ENCODE data around the gene WNT9B. TPM values are rescaled to one million over a fixed set of nuclear protein-coding genes. Genes with fewer than 3 reads are reported as not detected.

Gene WNT9B
- total and polyA plus RNA-seq, 12 donors, result 0.18 to 2.4 (median 0.35) TPM

DNA sequence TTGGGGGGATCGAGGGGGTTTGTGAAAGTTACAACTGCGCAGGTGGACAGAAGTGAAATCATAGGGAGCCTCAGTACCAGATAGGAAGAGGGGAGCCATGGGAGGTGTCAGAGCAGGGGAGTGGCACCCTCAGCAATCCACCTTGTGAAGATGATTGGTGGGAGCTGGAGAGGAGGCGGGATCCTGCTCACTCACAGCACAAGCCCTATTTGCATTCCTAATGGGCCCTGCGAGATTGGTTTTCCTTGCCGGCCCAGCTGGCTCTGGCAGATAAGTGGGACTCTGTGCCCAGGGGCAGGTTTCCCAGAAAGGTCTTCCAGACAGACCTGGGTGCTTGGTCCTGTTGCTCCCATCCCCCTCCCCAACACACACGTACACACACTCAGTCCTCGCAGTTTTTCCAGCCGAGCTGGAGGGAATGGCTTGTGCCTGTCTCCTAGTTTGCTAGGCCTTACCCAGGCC, 42.2 kb upstream of the WNT9B start:
- Histone ChIP-seq H3K36me3 (no peaks in the 10 kb centered on the region), H3K27me3 (peaks cover 0 to 52% (median 30%) of the 10 kb centered on the region in 7 donors), H3K27ac (no peak overlapping the region), H3K4me1 (no peaks in the 10 kb centered on the region), H3K9me3 (no peaks in the 10 kb centered on the region), H3K4me3 (no peak overlapping the region)
- ATAC-seq (no peak), DNase-seq (no peak)
- 77 to 84% methylated on average over 8 of the region's 8 CpGs for WGBS, 2 donors
- TF ChIP-seq, protein P1, sequence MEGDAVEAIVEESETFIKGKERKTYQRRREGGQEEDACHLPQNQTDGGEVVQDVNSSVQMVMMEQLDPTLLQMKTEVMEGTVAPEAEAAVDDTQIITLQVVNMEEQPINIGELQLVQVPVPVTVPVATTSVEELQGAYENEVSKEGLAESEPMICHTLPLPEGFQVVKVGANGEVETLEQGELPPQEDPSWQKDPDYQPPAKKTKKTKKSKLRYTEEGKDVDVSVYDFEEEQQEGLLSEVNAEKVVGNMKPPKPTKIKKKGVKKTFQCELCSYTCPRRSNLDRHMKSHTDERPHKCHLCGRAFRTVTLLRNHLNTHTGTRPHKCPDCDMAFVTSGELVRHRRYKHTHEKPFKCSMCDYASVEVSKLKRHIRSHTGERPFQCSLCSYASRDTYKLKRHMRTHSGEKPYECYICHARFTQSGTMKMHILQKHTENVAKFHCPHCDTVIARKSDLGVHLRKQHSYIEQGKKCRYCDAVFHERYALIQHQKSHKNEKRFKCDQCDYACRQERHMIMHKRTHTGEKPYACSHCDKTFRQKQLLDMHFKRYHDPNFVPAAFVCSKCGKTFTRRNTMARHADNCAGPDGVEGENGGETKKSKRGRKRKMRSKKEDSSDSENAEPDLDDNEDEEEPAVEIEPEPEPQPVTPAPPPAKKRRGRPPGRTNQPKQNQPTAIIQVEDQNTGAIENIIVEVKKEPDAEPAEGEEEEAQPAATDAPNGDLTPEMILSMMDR (IDR thresholded peaks at IDR 0.05), result no peak
- intact Hi-C loops (cut with DNase I), result loop anchor here in 1 of 10 donors (10.0 kb wide), 1 partner anchor 64 kb away; no protein-coding TSS in a partner anchor

- no peak overlapping the region for H3K4me3 ChIP-seq
- H3K27me3 ChIP-seq, result peaks cover 0 to 64% (median 46%) of the 10 kb centered on the region in 7 donors
- no peak overlapping the region for H3K27ac ChIP-seq
- intact Hi-C loops (cut with DNase I), result loop anchor here in 2 of 10 donors (5.0 to 10.0 kb wide), 3 partner anchors 34 to 86 kb away; no protein-coding TSS in a partner anchor
- 82 to 85% methylated on average over 10 of the region's 10 CpGs for WGBS, 2 donors
- TF ChIP-seq, protein P1 (IDR thresholded peaks at IDR 0.05), result no peak
- no peaks in the 10 kb centered on the region for H3K9me3 ChIP-seq
- no peak for ATAC-seq
- no peaks in the 10 kb centered on the region for H3K36me3 ChIP-seq
- H3K4me1 ChIP-seq, result no peaks in the 10 kb centered on the region
- DNase-seq, result no peak
Observed at GRCh38 chr17:46810837-46811236, 40.5 kb upstream of the WNT9B start.

GRCh38 chr17:46811978-46812583, 39.3 kb upstream of the WNT9B start:
- Histone ChIP-seq H3K27me3 (peaks cover 6 to 67% (median 52%) of the 10 kb centered on the region in 7 donors), H3K36me3 (no peaks in the 10 kb centered on the region), H3K4me3 (no peak overlapping the region), H3K9me3 (no peaks in the 10 kb centered on the region), H3K4me1 (no peaks in the 10 kb centered on the region), H3K27ac (no peak overlapping the region)
- TF ChIP-seq, protein P1 (IDR thresholded peaks at IDR 0.05), result no peak
- ATAC-seq, result no peak
- intact Hi-C loops (cut with DNase I), result loop anchor here in 2 of 10 donors (5.0 to 10.0 kb wide), 3 partner anchors 35 to 87 kb away; no protein-coding TSS in a partner anchor
- WGBS, 2 donors, result 51% methylated on average over 11 of the region's 11 CpGs
- no peak for DNase-seq

GRCh38 chr17:46812624-46813318, 38.6 kb upstream of the WNT9B start:
- Histone ChIP-seq H3K4me3 (no peak overlapping the region), H3K4me1 (peaks cover 0 to 4% (median 0%) of the 10 kb centered on the region in 9 donors), H3K27me3 (peaks cover 9 to 71% (median 59%) of the 10 kb centered on the region in 7 donors), H3K27ac (no peak overlapping the region), H3K9me3 (no peaks in the 10 kb centered on the region), H3K36me3 (no peaks in the 10 kb centered on the region)
- TF ChIP-seq, protein P1 (IDR thresholded peaks at IDR 0.05), result no peak
- intact Hi-C loops (cut with DNase I), result loop anchor here in 2 of 10 donors (5.0 to 10.0 kb wide), 3 partner anchors 35 to 88 kb away; no protein-coding TSS in a partner anchor
- ATAC-seq (no peak), DNase-seq (no peak)
- 69 to 74% methylated on average over 6 of the region's 6 CpGs for WGBS, 2 donors

All from heart right ventricle (tissue), 16 donors.